Activated CD4-positive, alpha-beta T cell treated with anti-CD3 and anti-CD28 coated beads, Interleukin-2, Interleukin-6, amounts not matched to agents 100 ng/mL and 50 ng/mL, durations not matched to agents 16 hours and 8 hours (primary cell): Measurements from ENCODE around the gene BUD23.
"Not testable (repeated sequence)": the region's sequence is repeated elsewhere in the genome, so short reads cannot be mapped to it uniquely, and the experiment has no call there.

Source experiments
- DNase-seq: peaks from one replicate; pipeline ENCODE4 v3.0.0-alpha.2; 2020

BUD23 gene, protein sequence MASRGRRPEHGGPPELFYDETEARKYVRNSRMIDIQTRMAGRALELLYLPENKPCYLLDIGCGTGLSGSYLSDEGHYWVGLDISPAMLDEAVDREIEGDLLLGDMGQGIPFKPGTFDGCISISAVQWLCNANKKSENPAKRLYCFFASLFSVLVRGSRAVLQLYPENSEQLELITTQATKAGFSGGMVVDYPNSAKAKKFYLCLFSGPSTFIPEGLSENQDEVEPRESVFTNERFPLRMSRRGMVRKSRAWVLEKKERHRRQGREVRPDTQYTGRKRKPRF

GRCh38 chr7:73683056-73683787 is at the start of gene BUD23, which contains the start of gene DNAJC30:
Gene BUD23, plus strand, starts transcription at chr7:73683597. Its CDS starts 29 bp downstream, at chr7:73683626.
Gene DNAJC30, minus strand, starts transcription at chr7:73683453. Its CDS starts 30 bp downstream, at chr7:73683423.
- DNase-seq: peak; percentile 98

GRCh38 chr7:73633844-73634243 is 49.6 kb upstream of the BUD23 start:
- no peak for DNase-seq

DNA sequence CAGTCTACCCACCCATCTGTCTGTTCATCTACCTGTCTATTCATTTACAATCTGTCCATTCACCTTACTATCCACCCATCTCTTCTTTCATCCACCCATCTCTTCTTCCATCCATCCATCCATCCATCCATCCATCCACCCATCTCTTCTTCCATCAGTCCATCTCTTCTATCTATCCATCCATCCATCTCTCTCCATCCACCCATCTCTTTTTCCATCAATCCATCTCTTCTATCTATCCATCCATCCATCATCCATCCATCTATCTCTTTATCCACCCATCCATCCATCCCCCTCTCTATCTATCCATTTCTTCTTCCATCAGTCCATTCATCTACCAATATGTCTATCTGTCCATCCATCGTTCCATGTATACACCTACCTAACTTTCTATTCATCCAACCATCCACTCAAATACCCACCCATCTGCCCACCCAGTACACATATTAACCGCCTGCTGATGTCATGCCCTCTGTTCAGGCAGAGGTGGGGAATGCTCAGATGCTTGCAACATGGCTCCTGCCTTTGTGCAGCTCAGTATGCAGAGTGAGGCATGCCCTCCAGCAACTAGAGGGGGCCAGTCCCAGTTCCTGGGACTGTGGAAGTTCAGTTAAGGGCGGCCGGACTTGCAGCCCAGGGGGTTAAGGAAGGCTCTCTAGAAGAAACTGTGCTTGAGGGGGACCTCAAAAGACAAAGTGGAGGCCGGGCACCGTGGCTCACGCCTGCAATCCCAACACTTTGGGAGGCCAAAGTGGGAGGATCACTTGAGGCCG is 47.8 kb upstream of the BUD23 start:
- DNase-seq: no peak

- DNase-seq: no peak
Observed at GRCh38 chr7:73638911-73639310, 44.5 kb upstream of the BUD23 start.

GRCh38 chr7:73642834-73643233 is 40.6 kb upstream of the BUD23 start:
- DNase-seq: no peak

- DNase-seq: no peak
Observed at GRCh38 chr7:73644688-73645286, 38.6 kb upstream of the BUD23 start.

- DNase-seq: no peak
Observed at GRCh38 chr7:73645643-73646174, 37.7 kb upstream of the BUD23 start.

- DNase-seq: no peak
Observed at GRCh38 chr7:73646785-73647724, 36.3 kb upstream of the BUD23 start.

GRCh38 chr7:73647725-73648592 is 35.4 kb upstream of the BUD23 start:
- DNase-seq: no peak

GRCh38 chr7:73648593-73649332 is 34.6 kb upstream of the BUD23 start:
- no peak for DNase-seq

DNA sequence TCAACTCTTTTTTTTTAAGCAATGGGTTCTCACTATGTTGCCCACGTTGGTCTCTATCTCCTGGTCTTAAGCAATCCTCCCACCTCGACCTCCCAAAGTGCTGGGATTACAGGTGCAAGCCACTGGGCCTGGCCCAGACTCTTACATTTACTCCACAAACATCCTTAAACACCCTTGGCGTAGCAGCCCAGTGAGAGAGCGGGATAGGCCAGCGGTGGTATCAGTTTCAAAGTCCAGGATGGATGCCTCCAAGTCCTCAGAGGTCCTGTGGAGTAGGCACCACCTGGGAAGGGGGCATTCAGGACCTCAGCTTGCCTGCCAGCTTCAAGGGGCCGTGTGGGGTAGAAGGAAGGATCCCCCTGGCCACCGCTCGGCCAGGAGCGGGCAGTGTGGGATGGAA is 33.8 kb upstream of the BUD23 start:
- DNase-seq: no peak

DNA sequence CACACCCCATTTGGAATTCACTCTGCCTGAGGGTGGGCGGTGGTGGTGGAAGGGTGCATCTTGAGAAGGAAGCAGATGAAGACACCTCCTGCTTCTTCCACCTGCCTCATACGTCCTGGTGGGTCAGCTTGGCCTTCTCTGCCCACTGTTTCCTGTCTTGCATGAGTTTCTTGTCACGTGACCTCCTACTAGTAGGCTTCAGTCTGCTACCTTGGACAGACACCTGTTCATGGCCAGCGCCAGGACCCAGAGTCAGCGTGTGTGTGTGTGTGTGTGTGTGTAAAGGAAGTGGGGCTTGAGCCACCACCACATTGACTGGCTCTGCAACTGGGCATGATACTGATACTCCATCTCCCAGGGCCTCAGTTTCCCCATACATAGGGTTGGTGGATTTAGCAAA is 32.9 kb upstream of the BUD23 start:
- no peak for DNase-seq

DNA sequence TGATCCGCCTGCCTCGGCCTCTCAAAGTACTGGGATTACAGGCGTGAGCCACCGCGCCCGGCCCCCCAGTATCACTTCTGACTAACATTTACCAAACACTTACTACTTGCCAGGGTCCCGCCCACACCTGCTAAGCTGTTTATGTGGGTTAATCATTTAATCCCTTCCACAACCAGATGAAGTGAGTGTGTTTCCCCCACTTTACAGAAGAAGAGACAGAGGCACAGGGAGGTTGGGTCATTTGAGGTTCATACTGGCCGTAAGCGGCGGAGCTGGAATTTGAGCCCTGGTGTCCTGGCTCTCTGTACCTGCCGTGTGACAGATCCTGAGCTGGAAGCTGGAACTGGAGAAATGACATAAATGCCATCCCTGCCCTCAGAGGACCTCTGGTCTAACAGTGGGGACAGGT is 30.9 kb upstream of the BUD23 start:
- DNase-seq: no peak

- not testable (repeated sequence) for DNase-seq
Observed at GRCh38 chr7:73655309-73655708, 28.1 kb upstream of the BUD23 start.

DNA sequence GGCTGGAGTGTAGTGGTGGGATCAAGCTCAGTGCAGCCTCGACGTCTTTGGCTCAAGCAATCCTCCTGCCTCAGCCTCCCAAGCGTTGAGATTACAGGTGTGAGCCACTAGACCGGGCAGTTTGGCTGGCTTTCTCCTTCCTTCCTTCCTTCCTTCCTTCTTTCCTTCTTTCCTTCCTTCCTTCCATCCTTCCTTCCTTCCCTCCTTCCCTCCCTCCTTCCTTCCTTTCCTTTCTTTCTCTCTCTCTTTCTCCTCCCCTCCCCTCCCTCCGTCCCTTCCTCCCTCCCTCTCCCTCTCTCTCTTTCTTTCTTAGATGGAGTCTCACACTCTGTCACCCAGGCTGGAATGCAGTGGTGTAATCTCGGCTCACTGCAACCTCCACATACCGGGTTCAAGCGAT is 23.4 kb upstream of the BUD23 start:
- DNase-seq: no peak

- DNase-seq: not testable (repeated sequence)
Observed at GRCh38 chr7:73660594-73660993, 22.8 kb upstream of the BUD23 start.

DNA sequence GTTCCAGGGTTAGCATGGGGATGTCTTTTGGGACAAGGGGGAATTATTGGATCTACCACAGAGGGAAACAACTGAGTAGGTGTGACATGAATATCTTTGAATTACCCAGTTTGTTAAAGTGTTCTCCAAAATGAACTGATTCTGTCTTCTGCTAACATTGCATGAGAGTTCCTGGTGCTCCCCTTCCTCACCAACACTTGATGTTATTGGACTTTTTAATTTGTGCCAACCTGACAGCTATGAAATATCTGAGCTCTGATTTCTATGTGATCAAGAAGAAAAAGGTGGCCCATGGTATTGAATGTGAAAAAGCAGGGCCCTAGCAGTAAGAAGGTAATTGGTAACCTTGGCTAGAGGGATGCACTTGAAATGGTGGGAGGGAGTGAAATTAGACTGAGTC is 20.4 kb upstream of the BUD23 start:
- DNase-seq: no peak

- DNase-seq: peak; percentile 95
Observed at GRCh38 chr7:73667344-73668102, 15.9 kb upstream of the BUD23 start, which contains the start of gene VPS37D. Gene VPS37D, plus strand, starts transcription at chr7:73667831. Its CDS starts 128 bp downstream, at chr7:73667959.
